HEK293 (cell line): ENCODE measurements around the gene CLEC4G.

Source experiments
- BCL11B ChIP-seq: fragments of 450-650 bp; formaldehyde crosslinking; IDR thresholded peaks from 2 replicates; pipeline ENCODE4 v1.5.1; 2016; ENCODE audit warnings: low read depth, missing biosample characterization, missing genetic modification characterization
- CTCF ChIP-seq: fragments of 450-650 bp; formaldehyde crosslinking; IDR thresholded peaks from 2 replicates; pipeline ENCODE4 v1.5.1; 2016; ENCODE audit warnings: missing biosample characterization, missing genetic modification characterization
- ZNF488 ChIP-seq: fragments of 450-650 bp; formaldehyde crosslinking; IDR thresholded peaks from 2 replicates; pipeline ENCODE4 v1.5.1; 2016; ENCODE audit warnings: missing biosample characterization, missing genetic modification characterization

GRCh38 chr19:7748171-7748570 lies 16.3 kb upstream of the CLEC4G start:
- TF ChIP-seq ZNF488 (tag by site-specific recombination) = no peak
- TF ChIP-seq CTCF (tag by site-specific recombination) = no peak
- TF ChIP-seq BCL11B = no peak
